GM19238 (cell line): ENCODE measurements around the gene GRK3.
"Not testable (repeated sequence)": the region's sequence is repeated elsewhere in the genome, so short reads cannot be mapped to it uniquely, and the experiment has no call there.

Experiments used
- DNase-seq: peaks from one replicate; pipeline ENCODE4 v3.0.0; 2011; ENCODE audit warnings: low spot score; ENCODE audit not compliant: insufficient read length

GRK3 gene

DNA sequence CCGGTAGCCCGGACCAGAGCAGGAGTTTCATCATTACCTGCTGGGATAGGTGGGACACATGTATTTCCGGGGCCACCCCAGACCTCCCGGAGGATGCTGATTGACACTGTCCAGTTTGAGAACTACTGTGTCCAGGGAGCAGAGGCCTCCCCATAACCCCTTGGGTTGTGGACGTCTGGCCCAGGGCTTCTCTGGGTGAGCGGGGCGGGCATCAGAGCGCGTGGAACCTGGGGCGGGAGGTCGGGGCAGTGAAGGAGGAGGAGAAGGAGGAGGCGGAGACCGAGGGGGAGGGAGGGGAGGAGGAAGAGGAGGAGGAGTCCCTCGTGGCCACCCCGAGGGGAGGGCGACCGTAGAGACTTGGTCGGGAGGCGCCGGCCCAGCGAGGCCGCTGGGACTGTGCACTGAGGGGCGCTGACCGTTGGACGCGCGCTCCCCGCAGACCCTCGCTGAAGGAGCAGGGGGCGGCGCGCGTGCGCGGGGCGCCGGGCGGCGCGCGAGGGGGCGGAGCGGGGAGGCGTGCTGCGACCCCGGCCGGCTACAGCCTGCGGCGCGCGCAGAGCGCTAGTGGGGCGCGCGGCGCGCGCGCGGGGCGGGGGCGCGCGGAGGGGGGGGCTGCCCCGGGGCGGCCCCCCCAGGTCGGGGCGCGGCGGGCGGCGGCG lies at the start of gene GRK3:
GRK3 (plus strand) TSS at position 356 of the 659 bp plus-strand sequence. CDS start 366 bp downstream, outside the sequence.
- DNase-seq = peak; percentile 69

DNA sequence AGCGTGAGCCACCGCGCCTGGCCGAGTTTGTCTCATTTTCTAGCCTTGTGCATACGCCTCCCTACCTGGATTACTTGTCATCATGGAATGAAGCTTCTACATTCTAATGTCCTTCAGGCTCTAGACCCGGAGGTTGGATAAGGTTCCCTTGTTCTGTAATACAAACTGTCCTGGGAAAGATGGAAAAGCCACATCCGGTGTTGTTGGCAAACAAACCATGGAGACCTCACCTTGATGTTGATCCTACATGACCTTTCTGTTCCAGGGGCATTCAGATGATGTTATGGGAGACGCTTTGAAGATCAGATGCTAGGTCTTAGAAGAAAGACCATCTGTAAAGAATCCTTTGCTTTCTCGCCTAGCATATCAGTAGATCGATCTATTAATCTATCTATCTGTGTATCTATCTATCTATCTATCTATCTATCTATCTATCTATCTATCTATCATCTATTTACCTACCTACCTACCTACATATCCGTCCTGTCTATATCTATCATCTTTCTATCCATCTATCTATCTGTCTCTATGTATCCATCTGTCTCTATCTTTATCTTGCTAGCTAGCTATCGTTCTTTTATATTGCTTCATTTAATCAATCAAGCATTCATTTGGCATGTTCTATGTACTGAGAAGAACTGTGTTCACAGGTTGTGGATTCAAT lies 46.3 kb upstream of the GRK3 start:
- DNase-seq = no peak

DNA sequence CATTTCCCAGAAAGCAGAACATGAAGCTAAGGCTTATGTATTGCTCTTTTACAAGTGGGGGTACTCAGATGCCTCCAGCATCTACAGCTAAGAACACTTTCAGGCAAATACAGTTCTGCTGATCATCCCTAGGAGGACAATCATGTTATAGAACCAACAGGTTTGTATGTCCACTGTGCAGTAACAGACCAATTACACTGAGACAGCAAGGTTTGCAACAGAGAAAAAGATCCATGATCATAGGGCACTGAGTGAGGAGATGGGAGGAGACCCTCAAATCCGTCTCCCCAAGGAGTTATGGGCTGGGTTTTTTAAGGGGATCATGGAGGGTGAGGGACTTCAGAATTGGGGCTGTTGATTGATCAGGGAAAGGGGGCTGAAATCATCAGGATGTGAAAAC lies 39.1 kb upstream of the GRK3 start:
- no peak for DNase-seq

DNA sequence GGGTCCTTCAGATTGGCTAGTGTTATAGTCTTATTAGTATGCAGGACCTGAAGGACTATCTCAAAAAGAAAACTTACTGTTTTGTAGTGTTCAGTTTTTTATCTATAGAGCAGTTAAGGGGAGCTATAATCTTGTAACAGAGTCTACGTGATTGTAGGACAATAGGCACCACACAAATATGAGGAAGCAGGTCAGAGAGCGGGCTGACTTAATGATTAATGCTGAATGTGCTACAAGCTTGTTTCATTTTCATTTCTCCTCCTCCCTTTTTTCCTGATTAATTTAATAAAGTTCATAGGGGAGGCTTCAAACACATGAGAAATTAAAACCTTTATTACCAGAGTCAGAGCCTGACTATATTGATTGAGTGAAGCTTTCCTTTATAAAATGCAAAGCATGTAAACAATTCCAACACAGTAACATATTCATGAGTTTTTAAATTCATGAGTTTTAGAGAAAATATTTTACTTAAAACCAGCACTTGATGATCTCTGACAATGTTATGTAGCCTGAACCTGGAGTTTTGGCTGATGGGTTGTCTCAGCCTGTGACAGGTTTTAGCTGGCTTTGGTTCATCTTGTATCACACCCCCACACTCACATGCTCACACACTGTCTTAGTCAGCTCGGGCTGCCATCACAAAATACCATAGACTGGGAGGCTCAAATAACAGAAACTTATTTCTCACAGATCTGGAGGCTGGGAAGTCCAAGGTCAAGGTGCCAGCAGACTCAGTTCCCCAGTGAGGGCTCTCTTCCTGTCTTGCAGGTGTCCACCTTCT lies 38.5 kb upstream of the GRK3 start:
- DNase-seq = not testable (repeated sequence)

DNA sequence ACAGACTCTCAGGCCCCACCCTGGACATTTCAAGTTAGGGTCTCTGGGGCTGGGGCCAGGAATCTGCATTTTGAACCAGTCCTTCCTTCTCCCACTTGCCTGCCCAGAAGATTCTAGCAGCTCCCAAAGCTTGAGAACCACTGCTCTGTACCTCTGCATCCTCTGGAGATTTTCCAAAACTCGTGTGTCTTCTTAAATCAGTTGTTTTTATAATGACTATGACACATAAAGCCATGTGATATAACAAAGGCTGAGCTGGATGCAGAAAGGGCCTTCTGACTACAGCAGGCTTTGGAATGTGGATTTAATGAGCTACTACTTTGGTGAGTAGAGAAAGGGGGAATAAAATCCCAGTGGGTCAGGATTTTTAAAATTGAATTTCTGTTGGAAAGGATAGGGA lies 37.5 kb upstream of the GRK3 start:
- DNase-seq = not testable (repeated sequence)

DNA sequence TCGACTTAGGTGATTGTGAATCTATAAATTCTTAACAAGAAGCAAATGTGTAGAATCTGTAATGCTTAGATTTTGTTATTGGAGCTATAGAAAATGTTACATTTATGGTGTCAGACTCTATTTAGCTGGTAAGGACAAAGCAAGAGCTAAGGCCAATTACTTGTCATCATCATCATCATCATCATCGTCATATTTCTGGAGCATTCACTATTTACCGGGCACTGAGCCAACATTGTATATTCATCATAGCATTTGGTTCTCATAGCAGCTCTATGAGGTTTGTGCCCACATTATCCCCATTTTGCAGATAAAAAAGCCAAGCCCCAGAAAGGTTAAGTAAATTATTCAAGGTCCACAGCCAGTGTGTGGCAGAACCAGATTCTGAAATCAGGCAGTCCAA lies 36.4 kb upstream of the GRK3 start:
- not testable (repeated sequence) for DNase-seq

DNA sequence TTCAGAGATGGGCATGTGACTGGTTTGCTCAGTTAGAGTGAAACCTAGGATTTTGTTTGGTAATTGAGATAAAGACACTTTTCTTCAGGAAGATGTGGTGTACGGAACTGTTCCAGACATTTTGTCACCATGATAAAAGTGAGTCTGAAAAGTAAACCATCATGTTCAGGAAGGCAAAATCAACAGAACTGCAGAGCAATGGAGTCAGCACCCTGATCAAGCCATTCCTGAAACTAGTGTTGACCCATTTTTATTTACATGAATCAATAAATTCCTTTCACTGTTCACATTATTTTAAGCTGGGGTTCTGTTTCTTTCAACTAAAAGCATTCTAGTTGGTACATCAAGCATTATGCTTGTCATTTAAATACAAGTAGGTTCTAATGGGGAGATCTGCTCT lies 35.4 kb upstream of the GRK3 start:
- DNase-seq = not testable (repeated sequence)

DNA sequence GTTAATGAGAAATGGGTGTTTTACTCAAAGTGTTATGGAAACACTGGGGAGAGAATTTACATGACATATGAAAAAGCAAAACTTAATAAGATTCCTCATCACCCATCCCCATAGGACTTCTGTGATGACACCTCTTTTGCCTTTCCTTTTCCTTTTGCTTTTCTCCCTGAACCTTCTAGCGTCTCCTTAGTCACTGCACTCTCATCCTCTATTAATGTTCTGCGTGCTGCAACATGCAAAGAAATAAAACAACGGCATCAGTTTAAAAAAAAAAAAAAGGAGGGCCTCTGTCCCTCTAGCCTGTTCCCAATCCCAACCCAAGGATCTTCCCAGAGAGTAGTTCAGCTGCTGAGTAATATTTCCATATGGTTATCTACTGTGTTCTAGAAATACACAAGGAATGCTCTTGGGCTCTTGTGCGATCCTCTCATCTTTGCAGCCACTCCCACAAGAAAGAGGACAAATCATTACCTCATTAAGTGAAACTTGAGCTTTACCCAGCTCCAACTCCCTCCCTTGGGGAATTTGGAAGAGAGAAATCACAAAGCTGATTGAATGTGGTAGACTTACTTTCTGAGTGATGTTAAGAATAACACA lies 34.8 kb upstream of the GRK3 start:
- not testable (repeated sequence) for DNase-seq

DNA sequence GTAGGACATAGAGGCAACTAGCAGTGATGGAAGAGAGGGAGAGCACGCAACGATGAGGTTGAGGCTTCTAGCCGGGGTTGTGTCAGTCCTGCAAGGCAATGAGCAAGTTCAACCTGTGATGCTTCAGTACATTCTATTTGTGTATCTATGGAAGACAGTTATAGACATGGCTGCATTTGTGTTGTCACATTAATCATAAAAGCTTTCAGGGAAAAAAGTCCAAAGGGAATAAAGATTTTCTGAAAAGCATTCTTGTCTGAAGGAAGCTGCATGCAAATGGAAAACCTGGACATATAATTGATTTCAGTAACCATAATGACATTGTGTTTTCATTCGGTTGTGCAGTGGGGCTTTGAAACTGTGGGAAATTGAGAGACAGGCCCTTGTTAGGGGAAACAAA lies 32.8 kb upstream of the GRK3 start:
- DNase-seq = not testable (repeated sequence)

DNA sequence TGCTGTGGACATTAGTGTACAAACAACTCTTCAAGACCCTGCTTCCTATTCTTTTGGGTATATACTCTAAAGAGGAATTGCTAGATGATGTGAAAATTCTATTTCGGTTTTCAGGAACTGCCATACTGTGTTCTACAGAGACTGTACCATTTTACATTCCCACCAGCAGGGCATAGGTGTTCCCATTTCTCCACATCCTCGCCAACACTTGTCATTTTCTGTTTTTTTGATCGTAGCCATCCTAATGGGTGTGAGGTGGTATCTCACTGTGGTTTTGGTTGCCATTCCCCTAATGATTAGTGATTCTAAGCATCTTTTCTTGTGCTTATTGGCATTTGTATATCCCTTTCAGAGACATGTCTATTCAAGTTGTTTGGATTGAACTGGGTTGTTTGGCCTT lies 29.8 kb upstream of the GRK3 start:
- no peak for DNase-seq

DNA sequence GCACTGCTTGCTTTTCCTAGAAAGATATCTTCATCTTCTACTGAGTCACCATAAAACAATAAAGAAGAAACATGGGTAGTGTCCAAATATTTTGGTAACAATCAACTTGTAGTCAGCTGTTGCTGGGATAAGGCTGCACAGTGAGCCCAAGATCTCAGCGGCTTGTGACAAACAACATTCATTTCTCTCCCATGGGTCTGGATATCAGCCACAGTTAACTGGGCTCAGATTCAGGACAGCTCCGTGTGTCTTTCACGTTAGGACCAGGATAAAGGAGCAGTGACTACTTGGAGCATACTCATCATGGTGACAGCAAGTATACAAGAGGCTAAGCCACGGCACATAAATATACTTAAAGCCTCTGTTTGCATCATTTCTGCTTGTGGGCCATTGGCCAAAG lies 27.9 kb upstream of the GRK3 start:
- no peak for DNase-seq

DNA sequence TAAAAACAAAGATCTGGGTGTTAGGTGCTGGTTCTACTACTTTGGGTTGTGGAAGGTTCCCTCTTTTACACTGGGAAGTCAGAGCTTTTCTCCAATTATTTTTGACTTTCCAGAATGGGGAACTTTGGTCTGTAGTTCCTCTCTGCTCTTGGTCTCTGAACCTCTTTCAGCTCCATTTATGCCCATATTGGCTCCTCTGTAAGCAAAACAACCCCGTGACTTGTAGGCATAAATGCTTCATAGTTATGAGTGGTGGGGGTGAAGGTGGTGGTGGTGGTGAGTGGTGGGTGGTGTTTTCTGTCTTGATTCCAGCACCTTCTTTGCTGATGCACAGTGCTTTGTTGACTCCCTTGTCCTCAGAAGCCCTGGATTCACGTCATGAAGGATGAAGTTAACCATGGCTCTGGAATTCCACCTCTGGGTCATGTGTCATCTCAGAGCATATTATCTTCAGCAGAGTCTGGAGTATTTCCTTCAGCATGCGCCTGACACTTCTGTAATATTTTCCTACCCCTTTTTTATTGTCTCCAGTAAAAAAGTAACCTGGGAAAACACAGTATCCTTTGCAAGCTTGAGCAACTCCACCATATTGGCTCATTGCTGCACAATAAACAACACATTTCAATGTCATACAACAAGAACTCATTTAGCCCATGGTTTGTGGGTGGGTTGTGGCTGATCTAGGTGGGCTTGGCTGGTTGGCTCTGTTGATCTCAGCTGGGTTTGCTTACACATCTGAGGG lies 24.1 kb upstream of the GRK3 start:
- DNase-seq = no peak

DNA sequence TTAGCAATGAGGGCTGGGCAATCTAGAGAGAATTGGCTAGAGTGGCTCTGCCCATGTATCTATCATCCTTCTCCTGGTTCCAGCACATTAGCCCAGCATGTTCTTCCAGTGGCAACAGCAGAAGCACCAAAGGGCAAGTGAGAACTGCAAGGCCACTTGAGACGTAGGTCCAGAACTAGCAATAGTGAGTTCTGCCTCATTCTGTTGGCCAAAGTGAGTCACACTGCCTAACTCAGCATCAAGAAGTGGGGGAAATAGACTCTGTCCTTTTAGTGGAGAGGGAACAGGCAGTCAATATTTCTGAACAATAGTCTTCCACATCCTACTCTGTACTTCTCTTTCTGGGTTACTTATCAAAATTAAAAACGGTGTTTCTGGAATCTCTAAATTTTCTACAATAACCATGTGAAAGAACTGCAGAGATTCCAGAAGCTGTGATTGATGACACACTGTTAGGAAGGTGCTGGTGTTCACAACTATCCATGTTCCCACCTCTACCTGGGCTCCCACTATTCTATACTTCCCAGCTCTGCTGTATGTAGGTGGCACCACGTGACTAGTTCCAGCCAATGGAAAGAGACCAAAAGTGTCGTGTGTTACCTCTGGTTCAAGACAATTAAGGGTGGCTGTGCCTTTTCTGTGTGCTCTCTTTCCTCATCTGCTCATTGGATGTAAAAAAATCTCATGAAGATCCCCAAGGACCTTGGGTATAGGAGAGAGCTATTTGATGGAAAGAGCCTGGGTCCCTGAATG lies 23.4 kb upstream of the GRK3 start:
- no peak for DNase-seq

DNA sequence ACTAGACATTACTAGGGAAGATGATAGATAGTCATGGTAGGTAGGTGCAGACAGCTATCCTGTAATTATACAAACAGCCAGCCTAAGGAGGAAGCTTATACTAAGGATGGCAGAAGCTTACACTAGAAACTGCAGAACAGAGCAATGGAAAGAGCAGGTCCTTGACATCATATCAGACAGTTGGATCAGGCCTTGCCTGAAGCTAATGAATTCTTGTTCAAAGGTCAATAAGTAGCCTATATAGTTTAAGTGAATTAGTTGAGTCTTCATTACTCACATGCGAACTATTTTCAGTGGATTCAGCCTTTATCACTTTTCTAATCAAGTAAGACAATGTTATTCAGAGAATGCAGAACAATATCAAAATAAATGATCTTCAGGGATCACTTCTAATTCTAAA lies 22.3 kb upstream of the GRK3 start:
- no peak for DNase-seq

DNA sequence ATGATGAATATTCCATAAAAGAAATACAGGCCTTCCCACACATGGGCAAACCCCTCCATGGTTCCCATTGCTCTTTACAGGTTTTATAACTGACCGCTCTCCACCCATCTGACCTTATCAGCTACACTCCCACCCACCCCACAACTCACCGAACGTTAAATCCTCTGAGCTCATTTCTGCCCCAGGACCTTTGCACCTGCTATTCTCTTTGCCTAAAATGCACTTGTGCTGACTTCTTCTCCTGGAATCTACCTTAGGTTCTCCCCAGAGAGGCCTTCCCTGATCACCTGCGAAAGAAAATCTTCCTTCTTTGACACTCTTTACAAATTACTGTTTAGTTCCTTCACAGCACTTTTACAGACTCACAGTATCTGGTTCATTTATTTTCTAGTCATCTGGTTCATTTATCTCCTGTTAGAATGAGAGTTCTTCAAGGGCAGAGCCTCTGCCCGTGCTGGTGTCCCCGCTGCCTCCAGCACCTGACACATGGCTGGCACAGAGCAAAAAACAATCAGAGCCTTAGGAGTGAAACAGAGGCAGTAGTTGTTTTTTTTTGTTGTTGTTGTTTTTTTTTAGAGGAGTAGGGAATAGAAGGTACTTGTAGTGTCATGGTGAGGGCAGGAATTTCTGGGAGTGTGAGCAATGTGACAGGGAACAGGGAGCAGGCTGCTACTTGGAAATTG lies 21.6 kb upstream of the GRK3 start:
- DNase-seq = no peak

DNA sequence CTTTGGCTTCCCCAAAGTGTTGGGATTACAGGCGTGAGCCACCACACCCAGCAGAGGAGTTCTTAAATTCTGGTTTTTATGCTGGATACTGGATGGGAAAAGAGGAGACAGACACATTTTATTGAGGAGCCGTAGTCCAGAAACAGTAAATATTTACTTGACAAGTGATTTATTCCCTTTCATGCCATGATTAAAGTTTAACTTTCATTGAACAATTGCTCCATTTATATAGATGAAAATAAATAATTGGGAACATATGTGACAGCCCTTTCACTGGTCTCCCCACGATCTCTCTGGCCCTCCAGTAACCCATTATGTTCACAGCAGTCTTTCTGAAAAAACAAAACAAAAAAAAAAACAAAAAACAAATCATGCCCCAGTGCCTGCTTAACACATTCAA lies 19.3 kb upstream of the GRK3 start:
- no peak for DNase-seq

DNA sequence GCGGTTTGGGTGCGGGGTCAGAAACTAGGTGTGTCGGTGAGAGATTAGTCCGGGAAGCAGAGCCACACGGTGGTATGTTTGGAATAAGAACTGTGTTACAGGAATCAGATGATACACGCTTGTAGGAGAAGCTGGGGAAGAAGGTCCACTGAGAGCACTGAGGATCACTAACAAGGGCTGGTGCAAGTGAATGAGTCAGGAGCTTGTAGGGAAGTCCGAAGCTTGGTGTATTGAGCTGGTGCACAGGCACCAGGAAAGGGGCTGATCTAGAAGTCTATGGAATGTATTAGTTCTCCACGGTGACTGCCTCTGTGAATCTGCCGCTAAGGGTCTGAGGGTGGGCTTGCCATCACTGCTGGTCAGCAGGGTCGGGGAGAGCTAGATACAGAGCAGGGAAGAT lies 18.8 kb upstream of the GRK3 start:
- no peak for DNase-seq

DNA sequence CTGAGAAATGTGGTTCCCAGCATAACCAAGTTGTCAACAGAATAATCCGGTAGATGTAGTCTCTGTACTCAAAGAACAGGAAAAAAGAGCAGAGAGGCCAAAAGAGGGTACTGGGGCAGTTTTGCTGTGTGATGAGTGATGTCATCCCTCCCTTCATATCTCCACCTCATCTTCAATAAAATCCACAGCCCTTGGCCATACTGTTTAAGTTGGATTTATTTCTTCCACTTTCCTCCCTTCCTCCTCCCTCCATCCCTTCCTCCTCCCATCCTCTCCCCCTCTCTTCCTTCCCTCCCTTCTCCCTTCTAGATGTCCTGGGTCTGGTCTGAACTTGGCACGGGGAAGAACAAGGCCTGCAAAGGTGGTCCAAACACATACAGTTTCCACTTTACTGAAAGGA lies 18.2 kb upstream of the GRK3 start:
- no peak for DNase-seq

DNA sequence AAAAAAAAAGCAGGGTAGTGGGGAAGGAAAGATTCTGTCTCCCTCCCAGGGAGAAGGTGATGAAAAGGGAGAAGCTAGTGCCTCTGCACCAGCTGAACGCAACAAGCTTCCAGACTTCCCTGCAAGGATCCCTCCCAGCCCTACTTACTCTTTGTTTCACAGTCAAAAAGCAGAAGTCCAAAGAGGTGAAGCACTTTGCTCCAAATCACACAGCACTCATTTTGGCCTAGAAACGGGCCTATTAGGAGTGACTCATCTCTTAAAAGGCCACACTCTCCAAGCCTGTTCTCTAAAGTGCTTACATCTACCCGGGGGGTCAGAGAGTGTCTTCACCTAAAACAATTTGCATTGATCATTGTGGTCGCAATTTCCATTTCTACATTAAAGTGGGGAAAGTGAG lies 17.7 kb upstream of the GRK3 start:
- DNase-seq = no peak

DNA sequence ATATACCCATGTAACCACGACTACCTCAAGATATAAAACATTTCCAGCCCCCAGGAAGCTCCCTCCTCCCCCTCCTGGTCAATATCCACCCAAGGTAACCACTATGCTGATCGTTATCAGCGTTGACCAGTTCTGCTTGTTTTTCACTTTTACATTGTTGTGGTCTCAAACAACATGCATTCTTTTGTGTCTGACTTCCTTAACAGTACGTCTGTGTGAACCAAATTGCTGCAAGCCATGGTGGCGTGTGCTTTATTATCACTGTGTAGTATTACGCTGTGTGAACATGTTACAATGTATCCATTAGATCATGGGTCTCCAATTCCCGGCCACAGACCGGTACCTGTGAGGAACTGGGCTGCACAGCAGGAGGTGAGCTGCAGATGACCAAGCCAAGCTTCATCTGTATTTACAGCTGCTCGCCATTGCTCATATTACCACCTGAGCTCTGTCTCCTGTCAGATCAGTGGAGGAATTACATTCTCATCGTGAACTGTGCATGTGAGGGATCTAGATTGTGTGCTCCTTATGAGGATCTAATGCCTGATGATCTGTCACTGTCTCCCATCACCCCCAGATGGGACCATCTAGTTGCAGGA lies 15.5 kb upstream of the GRK3 start:
- DNase-seq = no peak
